ELF-1 (cell line): Measurements from ENCODE around the gene PLXNB1.
A peak's percentile ranks its signal among the peaks of the same experiment; 100 is the strongest.

ENCODE experiments used
- DNase-seq: peaks from one replicate; pipeline ENCODE4 v3.0.0-alpha.2; 2016; ENCODE audit warnings: low read depth, low spot score

Gene PLXNB1

GRCh38 chr3:48369693-48370332 lies 60.1 kb downstream of the PLXNB1 start:
- DNase-seq, result peak; percentile 8

GRCh38 chr3:48367201-48367600 lies 62.7 kb downstream of the PLXNB1 start:
- DNase-seq, result peak; percentile 32

GRCh38 chr3:48364840-48365239 lies 65.0 kb downstream of the PLXNB1 start:
- DNase-seq, result no peak

GRCh38 chr3:48361928-48362327 lies 68.0 kb downstream of the PLXNB1 start:
- DNase-seq, result no peak

- DNase-seq, result no peak
Observed at GRCh38 chr3:48356419-48356818, 73.5 kb downstream of the PLXNB1 start.

- no peak for DNase-seq
Observed at GRCh38 chr3:48353987-48354386, 75.9 kb downstream of the PLXNB1 start.
